PC-3 (cell line): ENCODE results near the gene RBSN. TPM values are rescaled to one million over a fixed set of nuclear protein-coding genes. Genes with fewer than 3 reads are reported as not detected.
A peak's percentile ranks its signal among the peaks of the same experiment; 100 is the strongest.
"Not testable (repeated sequence)": the region's sequence is repeated elsewhere in the genome, so short reads cannot be mapped to it uniquely, and the experiment has no call there.

Experiments used
- ATAC-seq: fragments of 200-7000 bp; cut with Tn5 transposase; 2 replicates; pipeline ENCODE4 v1.9.1; 2020; ENCODE audit warnings: mild to moderate bottlenecking, moderate library complexity
- Bru-seq: library from RNA; stranded (reverse); fragments of 400-500 nt; gene quantifications from one replicate; lab custom pipeline; 2021; lab: Mats Ljungman, UMichigan
- BruChase-seq, 2 experiments: library from RNA; stranded (reverse); fragments of 400-500 nt; gene quantifications; one replicate each; lab custom pipeline; 2021; lab: Mats Ljungman, UMichigan
- BruUV-seq: library from RNA; stranded (reverse); fragments of 400-500 nt; replicated peaks from 2 replicates; lab custom pipeline; 2021; lab: Mats Ljungman, UMichigan
- CTCF ChIA-PET: fragments of 300-600 bp; sonication (Branson Sonifier 250); formaldehyde crosslinking; loops from one replicate; lab custom pipeline; 2022; ENCODE audit warnings: antibody characterized with exemption; lab: Charles Lee
- POLR2A ChIA-PET: fragments of 300-600 bp; sonication (Branson Sonifier 250); formaldehyde crosslinking; loops from one replicate; lab custom pipeline; 2022; ENCODE audit warnings: antibody characterized with exemption; ENCODE audit not compliant: unreplicated experiment; lab: Charles Lee
- DNase-seq: peaks from one replicate; pipeline ENCODE4 v3.0.0-alpha.2; 2015
- H2AFZ ChIP-seq: fragments of 300-600 bp; sonication (generic); 2 replicates; pipeline ENCODE4 v1.6.0; 2016; ENCODE audit warnings: antibody characterized with exemption, low read length
- H3F3A ChIP-seq: fragments of 300-600 bp; sonication (generic); one replicate; pipeline ENCODE4 v1.6.0; 2017; ENCODE audit warnings: antibody characterized with exemption, low read length, control low read depth, mild to moderate bottlenecking; ENCODE audit not compliant: unreplicated experiment
- H3K27ac ChIP-seq: fragments of 300-600 bp; sonication (generic); 2 replicates; pipeline ENCODE4 v1.5.1; 2016; ENCODE audit warnings: mild to moderate bottlenecking, low read length
- H3K27me3 ChIP-seq: fragments of 300-600 bp; sonication (generic); 2 replicates; pipeline ENCODE4 v1.6.1; 2016; ENCODE audit warnings: low read length, mixed read lengths
- H3K36me3 ChIP-seq: fragments of 300-600 bp; sonication (generic); 2 replicates; pipeline ENCODE4 v1.6.1; 2016; ENCODE audit warnings: low read depth, mixed run types, low read length, mixed read lengths
- H3K4me1 ChIP-seq: fragments of 300-600 bp; sonication (generic); 2 replicates; pipeline ENCODE4 v1.5.1; 2016; ENCODE audit warnings: low read length; ENCODE audit not compliant: insufficient read depth
- H3K4me2 ChIP-seq: fragments of 300-600 bp; sonication (generic); 2 replicates; pipeline ENCODE4 v1.6.0; 2016; ENCODE audit warnings: low read length
- H3K4me3 ChIP-seq: fragments of 300-600 bp; sonication (generic); 2 replicates; pipeline ENCODE4 v1.5.1; 2016; ENCODE audit warnings: mild to moderate bottlenecking, low read length, mixed read lengths
- H3K79me2 ChIP-seq: fragments of 300-600 bp; sonication (generic); 2 replicates; pipeline ENCODE4 v1.6.1; 2017; ENCODE audit warnings: low read length, mixed read lengths
- H3K9ac ChIP-seq: fragments of 300-600 bp; sonication (generic); 2 replicates; pipeline ENCODE4 v1.6.0; 2016; ENCODE audit warnings: mild to moderate bottlenecking, low read length
- H3K9me2 ChIP-seq: fragments of 300-600 bp; sonication (generic); replicated peaks from 2 replicates; pipeline ENCODE4 v1.6.1; 2016; ENCODE audit warnings: mixed run types, low read length, mixed read lengths
- H3K9me3 ChIP-seq: fragments of 300-600 bp; sonication (generic); 2 replicates; pipeline ENCODE4 v1.6.1; 2016; ENCODE audit warnings: low read length, mixed read lengths
- H4K20me1 ChIP-seq: fragments of 300-600 bp; sonication (generic); 2 replicates; pipeline ENCODE4 v1.6.1; 2016; ENCODE audit warnings: low read length, mixed read lengths
- CTCF ChIP-seq: fragments of 300-600 bp; sonication (generic); conservative IDR thresholded peaks from 2 replicates; pipeline ENCODE4 v1.5.1; 2017; ENCODE audit warnings: antibody characterized with exemption, low read depth, mild to moderate bottlenecking, low read length
- EZH2 ChIP-seq: fragments of 300-600 bp; sonication (generic); IDR thresholded peaks from one replicate; pipeline ENCODE4 v1.6.1; 2017; ENCODE audit warnings: antibody characterized with exemption, mild to moderate bottlenecking, low read length; ENCODE audit not compliant: unreplicated experiment
- EZH2phosphoT487 ChIP-seq: fragments of 300-600 bp; sonication (generic); IDR thresholded peaks from 2 replicates; pipeline ENCODE4 v1.6.1; 2018; ENCODE audit warnings: mild to moderate bottlenecking, antibody characterized with exemption, low read length, borderline replicate concordance
- intact Hi-C: fragments of 100-400 bp; cut with micrococcal nuclease; formaldehyde crosslinking; loops from 2 replicates; pipeline ENCODE4 v1.9.0; 2023
- long read RNA-seq: library from polyadenylated mRNA; unstranded; transcript quantifications from one replicate; pipeline ENCODE4 v2.0.0, GENCODE V29; 2021; ENCODE audit not compliant: unreplicated experiment
- total RNA-seq: library from RNA; depleted of rRNA; stranded (reverse); fragments of >200 nt; gene quantifications from 2 replicates; pipeline ENCODE4 v1.2.3, GENCODE V29; 2014; rRNA removed

The RBSN gene
- total RNA-seq (18.7 and 26.8 TPM in 2 replicates), Bru-seq, nascent RNA (percentile 82 among the genes with signal in this experiment), BruChase-seq, experiment 1, labeled RNA remaining after a 6-hour chase (percentile 87 among the genes with signal in this experiment), BruChase-seq, experiment 2, labeled RNA remaining after a 2-hour chase (percentile 86 among the genes with signal in this experiment)
- long read RNA-seq, full-length matches to known transcripts, result 5 of 59 reads
- long read RNA-seq, partial matches to known transcripts, result 14 of 59 reads
- long read RNA-seq, other reads (novel, unspliced or antisense), result 40 of 59 reads

- DNase-seq, result peak; percentile 96
- ChIA-PET POLR2A (interaction anchor here (0.7 kb wide), 1 partner anchor 321 kb away, joined by 3 read pairs; no protein-coding TSS in a partner anchor), CTCF (no interaction called here)
- no peaks in the 10 kb centered on the region for H3K9me3 ChIP-seq
- H2AFZ ChIP-seq, result peak within 1 kb of the TSS; percentile 98
- no peaks in the 10 kb centered on the region for H3K9me2 ChIP-seq
- H3K4me1 ChIP-seq, result peaks cover 26% of the 10 kb centered on the region
- peak within 1 kb of the TSS; percentile 88 for H3K4me2 ChIP-seq
- peak; percentile 77 for ATAC-seq
- no peaks in the 10 kb centered on the region for H3F3A ChIP-seq
- H3K4me3 ChIP-seq, result peak within 1 kb of the TSS; percentile 100
- BruUV-seq, result no TSS peak
- no peaks in the 10 kb centered on the region for H4K20me1 ChIP-seq
- H3K36me3 ChIP-seq, result peaks cover 24% of the 10 kb centered on the region
- intact Hi-C loops, result loop anchor here (2.0 kb wide), 2 partner anchors 34 to 150 kb away; partner anchors contain the start of gene MRPS25
- peak within 1 kb of the TSS; percentile 47 for H3K27ac ChIP-seq
- TF ChIP-seq EZH2phosphoT487 (no peak), CTCF (no peak), EZH2 (no peak)
- no peaks in the 10 kb centered on the region for H3K27me3 ChIP-seq
- H3K9ac ChIP-seq, result peak within 1 kb of the TSS; percentile 90
- H3K79me2 ChIP-seq, result peaks cover 30% of the 10 kb centered on the region
Observed at GRCh38 chr3:15098503-15099363, at the start of gene RBSN. RBSN (minus strand) TSS chr3:15099148; CDS start chr3:15096120, 3,028 bp downstream.

- ChIA-PET CTCF (no interaction called here), POLR2A (no interaction called here)
- Histone ChIP-seq H3K27me3 (peaks cover 22% of the 10 kb centered on the region), H3K4me1 (peaks cover 18% of the 10 kb centered on the region; the same call in 1 of the 2 replicates), H3K4me3 (no peak overlapping the region), H3F3A (no peaks in the 10 kb centered on the region), H3K9ac (no peak overlapping the region), H3K36me3 (no peaks in the 10 kb centered on the region), H3K9me2 (no peaks in the 10 kb centered on the region), H3K9me3 (no peaks in the 10 kb centered on the region), H2AFZ (no peak overlapping the region), H4K20me1 (no peaks in the 10 kb centered on the region), H3K79me2 (no peaks in the 10 kb centered on the region), H3K27ac (no peak overlapping the region), H3K4me2 (no peak overlapping the region)
- ATAC-seq (peak; percentile 26; the same call in 1 of the 2 replicates), DNase-seq (peak; percentile 29)
- no TSS peak for BruUV-seq
- TF ChIP-seq EZH2phosphoT487, result no peak
- no peak for TF ChIP-seq EZH2
- TF ChIP-seq CTCF, result no peak
- intact Hi-C loops, result no loop called here
Observed at GRCh38 chr3:15148614-15149013, 49.7 kb upstream of the RBSN start.

GRCh38 chr3:15136885-15137284 lies 37.9 kb upstream of the RBSN start:
- H3K4me3 ChIP-seq, ATAC-seq, intact Hi-C loops, H3K9me3 ChIP-seq, CTCF ChIA-PET, POLR2A ChIA-PET, H3K36me3 ChIP-seq, DNase-seq, BruUV-seq, H3K4me2 ChIP-seq, H4K20me1 ChIP-seq, H3K79me2 ChIP-seq, H3K27me3 ChIP-seq, H3K9me2 ChIP-seq, H3F3A ChIP-seq, H2AFZ ChIP-seq, H3K27ac ChIP-seq, H3K4me1 ChIP-seq, H3K9ac ChIP-seq: not testable (repeated sequence)

GRCh38 chr3:15134968-15135367 lies 36.0 kb upstream of the RBSN start:
- BruUV-seq, CTCF ChIA-PET: not testable (repeated sequence)

More at GRCh38 chr3:15134968-15135367, 36.0 kb upstream of the RBSN start:
- intact Hi-C loops, H3F3A ChIP-seq, H3K4me3 ChIP-seq, H3K27ac ChIP-seq, H3K4me2 ChIP-seq, H3K9me3 ChIP-seq, H3K9ac ChIP-seq, H4K20me1 ChIP-seq, H3K4me1 ChIP-seq, H3K36me3 ChIP-seq, H3K27me3 ChIP-seq, H2AFZ ChIP-seq, DNase-seq, H3K9me2 ChIP-seq, ATAC-seq, POLR2A ChIA-PET, H3K79me2 ChIP-seq: not testable (repeated sequence)
